Liver (tissue), 9 donors: ENCODE data around the gene AIF1. TPM values are rescaled to one million over a fixed set of nuclear protein-coding genes. Genes with fewer than 3 reads are reported as not detected.

Experiments
- DNase-seq: peaks from one replicate; pipeline ENCODE4 v3.0.0-alpha.2; 2017; ENCODE audit warnings: low spot score
- H3K27ac ChIP-seq, 2 donors: one replicate each; pipeline ENCODE4 v1.7.0; 2013; ENCODE audit warnings: inconsistent platforms in 2 of 2, low read length in 2 of 2, control low read depth in 1 of 2, low read depth in 1 of 2, mild to moderate bottlenecking in 1 of 2
- H3K27me3 ChIP-seq, 4 donors: one replicate each; pipeline versions ENCODE4 v1.6.1 to v1.7.0; 2013; ENCODE audit warnings: low read length in 3 of 4, inconsistent platforms in 1 of 4, mild to moderate bottlenecking in 1 of 4, moderate library complexity in 1 of 4; ENCODE audit not compliant: control insufficient read depth in 4 of 4, insufficient read depth in 4 of 4
- H3K36me3 ChIP-seq, 4 donors: one replicate each; pipeline versions ENCODE4 v1.6.1 to v1.7.0; 2013; ENCODE audit warnings: low read length in 3 of 4, mild to moderate bottlenecking in 3 of 4, low read depth in 1 of 4, moderate library complexity in 1 of 4; ENCODE audit not compliant: control insufficient read depth in 4 of 4, insufficient read depth in 3 of 4
- H3K4me1 ChIP-seq, 4 donors: one replicate each; pipeline versions ENCODE4 v1.6.1 to v1.7.0; 2013; ENCODE audit warnings: low read length in 3 of 4, mild to moderate bottlenecking in 3 of 4, moderate library complexity in 1 of 4; ENCODE audit not compliant: control insufficient read depth in 4 of 4, insufficient read depth in 4 of 4
- H3K4me3 ChIP-seq, 3 donors: one replicate each; pipeline versions ENCODE4 v1.6.1 to v1.7.0; 2013; ENCODE audit warnings: low read length in 3 of 3, control low read depth in 1 of 3, low read depth in 1 of 3, mild to moderate bottlenecking in 1 of 3
- H3K9ac ChIP-seq, 2 donors: one replicate each; pipeline ENCODE4 v1.7.0; 2013; ENCODE audit warnings: low read length in 2 of 2, mild to moderate bottlenecking in 2 of 2, moderate library complexity in 2 of 2, control low read depth in 1 of 2, low read depth in 1 of 2
- H3K9me3 ChIP-seq, 4 donors: one replicate each; pipeline versions ENCODE4 v1.6.1 to v1.7.0; 2013; ENCODE audit warnings: low read length in 3 of 4; ENCODE audit not compliant: control insufficient read depth in 4 of 4
- ATF3 ChIP-seq: IDR thresholded peaks from 2 replicates; pipeline ENCODE4 v1.6.1; 2016; ENCODE audit warnings: antibody characterized with exemption
- EGR1 ChIP-seq, 2 donors: IDR thresholded peaks; 2 replicates each; pipeline ENCODE4 v1.6.1; 2016 to 2018; ENCODE audit warnings: antibody characterized with exemption in 2 of 2, low read depth in 2 of 2
- FOXA1 ChIP-seq: IDR thresholded peaks from 2 replicates; pipeline ENCODE4 v1.6.1; 2016; ENCODE audit warnings: antibody characterized with exemption
- FOXA2 ChIP-seq: IDR thresholded peaks from 2 replicates; pipeline ENCODE4 v1.6.1; 2016; ENCODE audit warnings: antibody characterized with exemption
- GABPA ChIP-seq, 2 donors: IDR thresholded peaks in 1 of 2; conservative IDR thresholded peaks in 1 of 2; 2 replicates each; pipeline ENCODE4 v1.6.1; 2016; ENCODE audit warnings: antibody characterized with exemption in 2 of 2, mild to moderate bottlenecking in 1 of 2, moderate library complexity in 1 of 2
- HNF4A ChIP-seq, 2 donors: conservative IDR thresholded peaks; 2 replicates each; pipeline ENCODE4 v1.6.1; 2016; ENCODE audit warnings: antibody characterized with exemption in 2 of 2, mild to moderate bottlenecking in 2 of 2
- HNF4G ChIP-seq: IDR thresholded peaks from 2 replicates; pipeline ENCODE4 v1.6.1; 2016; ENCODE audit warnings: antibody characterized with exemption
- JUND ChIP-seq, 2 donors: IDR thresholded peaks; 2 replicates each; pipeline ENCODE4 v1.6.1; 2016; ENCODE audit warnings: antibody characterized with exemption in 2 of 2
- NR2F2 ChIP-seq: IDR thresholded peaks from 2 replicates; pipeline ENCODE4 v1.6.1; 2016; ENCODE audit warnings: antibody characterized with exemption
- RAD21 ChIP-seq, 2 donors: IDR thresholded peaks; 2 replicates each; pipeline ENCODE4 v1.6.1; 2016; ENCODE audit warnings: antibody characterized with exemption in 2 of 2, mild to moderate bottlenecking in 2 of 2
- REST ChIP-seq: IDR thresholded peaks from 2 replicates; pipeline ENCODE4 v1.6.1; 2016; ENCODE audit warnings: antibody characterized with exemption, mild to moderate bottlenecking
- RXRA ChIP-seq, 2 donors: IDR thresholded peaks; 2 replicates each; pipeline ENCODE4 v1.6.1; 2017 to 2018; ENCODE audit warnings: antibody characterized with exemption in 2 of 2, mild to moderate bottlenecking in 1 of 2
- SP1 ChIP-seq: IDR thresholded peaks from 2 replicates; pipeline ENCODE4 v1.6.1; 2018; ENCODE audit warnings: antibody characterized with exemption, mild to moderate bottlenecking
- TAF1 ChIP-seq: conservative IDR thresholded peaks from 2 replicates; pipeline ENCODE4 v1.6.1; 2016; ENCODE audit warnings: antibody characterized with exemption, mild to moderate bottlenecking
- YY1 ChIP-seq: IDR thresholded peaks from 2 replicates; pipeline ENCODE4 v1.6.1; 2016; ENCODE audit warnings: antibody characterized with exemption, mild to moderate bottlenecking
- WGBS: extraction: QIAGEN DNeasy Blood & Tissue Kit; methylation state at CpG from one replicate; pipeline ENCODE4 v1.1.7; 2013; 5-methylcytosine and 5-hydroxymethylcytosine counted together
- polyA plus RNA-seq, 2 donors: library from polyadenylated mRNA; stranded (reverse) in 1 of 2; unstranded in 1 of 2; fragments of 200-250 nt in 1 of 2; fragments of >200 nt in 1 of 2; fragmentation: Nextera tagmentation in 1 of 2; extraction: Ambion mirVana in 1 of 2; gene quantifications; one replicate each; pipeline versions ENCODE4 v1.2.1 to v1.2.3, GENCODE V29; 2013 to 2015
- total RNA-seq, 2 donors: library from RNA; depleted of rRNA; stranded (reverse); fragments of >200 nt; gene quantifications; one replicate each; pipeline ENCODE4 v1.2.3, GENCODE V29; 2014
- TF ChIP-seq, protein P1 (sequence below): IDR thresholded peaks from 2 replicates; pipeline ENCODE4 v1.6.1; 2016; ENCODE audit warnings: antibody characterized with exemption
- TF ChIP-seq, protein P2 (sequence below): fragments of 150-350 bp; IDR thresholded peaks from 2 replicates; pipeline ENCODE4 v1.5.1; 2017; ENCODE audit warnings: improper control_type of control experiment, low read depth, low read length; ENCODE audit not compliant: missing input control
- TF ChIP-seq, protein P3 (sequence below): IDR thresholded peaks from 2 replicates; pipeline ENCODE4 v1.6.1; 2016; ENCODE audit warnings: antibody characterized with exemption
- donor health status: healthy.
- donor health status: healthy.
- donor health status: healthy.
- donor health status: healthy.
- donor health status: healthy.

The AIF1 gene
- total and polyA plus RNA-seq, 4 donors: 12.2 to 46.8 (median 26.7) TPM

- Histone ChIP-seq H3K27me3 (no peaks in the 10 kb centered on the region), H3K4me3 (no peak overlapping the region), H3K36me3 (no peaks in the 10 kb centered on the region), H3K27ac (no peak overlapping the region), H3K9me3 (no peaks in the 10 kb centered on the region), H3K4me1 (no peaks in the 10 kb centered on the region), H3K9ac (no peak overlapping the region)
- 79% methylated on average over 1 of the region's 1 CpG for WGBS
- TF ChIP-seq YY1: no peak
- no peak for TF ChIP-seq GABPA (IDR thresholded peaks at IDR 0.05 in 1 of 2, conservative IDR thresholded peaks at IDR 0.05 in 1 of 2)
- TF ChIP-seq JUND (IDR thresholded peaks at IDR 0.05): no peak
- DNase-seq: no peak
Measured at GRCh38 chr6:31569861-31570536, 45.0 kb upstream of the AIF1 start.

DNA sequence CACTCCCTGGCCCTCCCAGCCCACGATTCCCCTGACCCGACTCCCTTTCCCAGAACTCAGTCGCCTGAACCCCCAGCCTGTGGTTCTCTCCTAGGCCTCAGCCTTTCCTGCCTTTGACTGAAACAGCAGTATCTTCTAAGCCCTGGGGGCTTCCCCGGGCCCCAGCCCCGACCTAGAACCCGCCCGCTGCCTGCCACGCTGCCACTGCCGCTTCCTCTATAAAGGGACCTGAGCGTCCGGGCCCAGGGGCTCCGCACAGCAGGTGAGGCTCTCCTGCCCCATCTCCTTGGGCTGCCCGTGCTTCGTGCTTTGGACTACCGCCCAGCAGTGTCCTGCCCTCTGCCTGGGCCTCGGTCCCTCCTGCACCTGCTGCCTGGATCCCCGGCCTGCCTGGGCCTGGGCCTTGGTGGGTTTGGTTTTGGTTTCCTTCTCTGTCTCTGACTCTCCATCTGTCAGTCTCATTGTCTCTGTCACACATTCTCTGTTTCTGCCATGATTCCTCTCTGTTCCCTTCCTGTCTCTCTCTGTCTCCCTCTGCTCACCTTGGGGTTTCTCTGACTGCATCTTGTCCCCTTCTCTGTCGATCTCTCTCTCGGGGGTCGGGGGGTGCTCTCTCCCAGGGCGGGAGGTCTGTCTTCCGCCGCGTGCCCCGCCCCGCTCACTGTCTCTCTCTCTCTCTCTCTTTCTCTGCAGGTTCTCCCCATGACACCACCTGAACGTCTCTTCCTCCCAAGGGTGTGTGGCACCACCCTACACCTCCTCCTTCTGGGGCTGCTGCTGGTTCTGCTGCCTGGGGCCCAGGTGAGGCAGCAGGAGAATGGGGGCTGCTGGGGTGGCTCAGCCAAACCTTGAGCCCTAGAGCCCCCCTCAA, 42.8 kb upstream of the AIF1 start, which contains the start of gene LTA:
Gene LTA, plus strand, starts transcription at position 249 of the 871 bp plus-strand sequence. Its CDS starts 454 bp downstream, at position 703.
- 85% methylated on average over 27 of the region's 27 CpGs for WGBS
- no peak within 1 kb of the TSS for H3K9ac ChIP-seq
- no peaks in the 10 kb centered on the region for H3K9me3 ChIP-seq
- no peaks in the 10 kb centered on the region for H3K4me1 ChIP-seq
- no peak within 1 kb of the TSS for H3K4me3 ChIP-seq
- TF ChIP-seq FOXA2 (no peak), HNF4A (conservative IDR thresholded peaks at IDR 0.05) (no peak), JUND (IDR thresholded peaks at IDR 0.05) (no peak), ATF3 (no peak), RXRA (IDR thresholded peaks at IDR 0.05) (no peak), YY1 (no peak), FOXA1 (no peak), TAF1 (no peak), HNF4G (no peak), GABPA (IDR thresholded peaks at IDR 0.05 in 1 of 2, conservative IDR thresholded peaks at IDR 0.05 in 1 of 2) (no peak), NR2F2 (no peak), RAD21 (IDR thresholded peaks at IDR 0.05) (no peak), REST (no peak), SP1 (no peak), EGR1 (IDR thresholded peaks at IDR 0.05; ENCODE audit: low read depth in 2 of 2) (no peak)
- TF ChIP-seq, protein P1, sequence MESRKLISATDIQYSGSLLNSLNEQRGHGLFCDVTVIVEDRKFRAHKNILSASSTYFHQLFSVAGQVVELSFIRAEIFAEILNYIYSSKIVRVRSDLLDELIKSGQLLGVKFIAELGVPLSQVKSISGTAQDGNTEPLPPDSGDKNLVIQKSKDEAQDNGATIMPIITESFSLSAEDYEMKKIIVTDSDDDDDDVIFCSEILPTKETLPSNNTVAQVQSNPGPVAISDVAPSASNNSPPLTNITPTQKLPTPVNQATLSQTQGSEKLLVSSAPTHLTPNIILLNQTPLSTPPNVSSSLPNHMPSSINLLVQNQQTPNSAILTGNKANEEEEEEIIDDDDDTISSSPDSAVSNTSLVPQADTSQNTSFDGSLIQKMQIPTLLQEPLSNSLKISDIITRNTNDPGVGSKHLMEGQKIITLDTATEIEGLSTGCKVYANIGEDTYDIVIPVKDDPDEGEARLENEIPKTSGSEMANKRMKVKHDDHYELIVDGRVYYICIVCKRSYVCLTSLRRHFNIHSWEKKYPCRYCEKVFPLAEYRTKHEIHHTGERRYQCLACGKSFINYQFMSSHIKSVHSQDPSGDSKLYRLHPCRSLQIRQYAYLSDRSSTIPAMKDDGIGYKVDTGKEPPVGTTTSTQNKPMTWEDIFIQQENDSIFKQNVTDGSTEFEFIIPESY: no peak
- TF ChIP-seq, protein P2, sequence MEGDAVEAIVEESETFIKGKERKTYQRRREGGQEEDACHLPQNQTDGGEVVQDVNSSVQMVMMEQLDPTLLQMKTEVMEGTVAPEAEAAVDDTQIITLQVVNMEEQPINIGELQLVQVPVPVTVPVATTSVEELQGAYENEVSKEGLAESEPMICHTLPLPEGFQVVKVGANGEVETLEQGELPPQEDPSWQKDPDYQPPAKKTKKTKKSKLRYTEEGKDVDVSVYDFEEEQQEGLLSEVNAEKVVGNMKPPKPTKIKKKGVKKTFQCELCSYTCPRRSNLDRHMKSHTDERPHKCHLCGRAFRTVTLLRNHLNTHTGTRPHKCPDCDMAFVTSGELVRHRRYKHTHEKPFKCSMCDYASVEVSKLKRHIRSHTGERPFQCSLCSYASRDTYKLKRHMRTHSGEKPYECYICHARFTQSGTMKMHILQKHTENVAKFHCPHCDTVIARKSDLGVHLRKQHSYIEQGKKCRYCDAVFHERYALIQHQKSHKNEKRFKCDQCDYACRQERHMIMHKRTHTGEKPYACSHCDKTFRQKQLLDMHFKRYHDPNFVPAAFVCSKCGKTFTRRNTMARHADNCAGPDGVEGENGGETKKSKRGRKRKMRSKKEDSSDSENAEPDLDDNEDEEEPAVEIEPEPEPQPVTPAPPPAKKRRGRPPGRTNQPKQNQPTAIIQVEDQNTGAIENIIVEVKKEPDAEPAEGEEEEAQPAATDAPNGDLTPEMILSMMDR: no peak
- TF ChIP-seq, protein P3, sequence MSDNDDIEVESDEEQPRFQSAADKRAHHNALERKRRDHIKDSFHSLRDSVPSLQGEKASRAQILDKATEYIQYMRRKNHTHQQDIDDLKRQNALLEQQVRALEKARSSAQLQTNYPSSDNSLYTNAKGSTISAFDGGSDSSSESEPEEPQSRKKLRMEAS: no peak
- no peaks in the 10 kb centered on the region for H3K27me3 ChIP-seq
- no peak for DNase-seq
- no peaks in the 10 kb centered on the region for H3K36me3 ChIP-seq
- peak within 1 kb of the TSS in 1 of 2 donors; percentile 52 for H3K27ac ChIP-seq
